NCI-H510A (cell line): ENCODE data around the gene HOXA13.

Source experiments
- DNase-seq: peaks from one replicate; lab custom pipeline; 2025; lab: John Stamatoyannopoulos, UW

HOXA13 gene

GRCh38 chr7:27192546-27193334 lies 7.2 kb downstream of the HOXA13 start:
- DNase-seq, result no peak

GRCh38 chr7:27191833-27192545 lies 7.9 kb downstream of the HOXA13 start:
- no peak for DNase-seq

GRCh38 chr7:27191161-27191731 lies 8.6 kb downstream of the HOXA13 start:
- DNase-seq, result no peak

GRCh38 chr7:27189997-27190748 lies 9.7 kb downstream of the HOXA13 start:
- no peak for DNase-seq

- DNase-seq, result no peak
Observed at GRCh38 chr7:27189295-27189996, 10.4 kb downstream of the HOXA13 start.

GRCh38 chr7:27188386-27189294 lies 11.3 kb downstream of the HOXA13 start:
- DNase-seq, result no peak

DNA sequence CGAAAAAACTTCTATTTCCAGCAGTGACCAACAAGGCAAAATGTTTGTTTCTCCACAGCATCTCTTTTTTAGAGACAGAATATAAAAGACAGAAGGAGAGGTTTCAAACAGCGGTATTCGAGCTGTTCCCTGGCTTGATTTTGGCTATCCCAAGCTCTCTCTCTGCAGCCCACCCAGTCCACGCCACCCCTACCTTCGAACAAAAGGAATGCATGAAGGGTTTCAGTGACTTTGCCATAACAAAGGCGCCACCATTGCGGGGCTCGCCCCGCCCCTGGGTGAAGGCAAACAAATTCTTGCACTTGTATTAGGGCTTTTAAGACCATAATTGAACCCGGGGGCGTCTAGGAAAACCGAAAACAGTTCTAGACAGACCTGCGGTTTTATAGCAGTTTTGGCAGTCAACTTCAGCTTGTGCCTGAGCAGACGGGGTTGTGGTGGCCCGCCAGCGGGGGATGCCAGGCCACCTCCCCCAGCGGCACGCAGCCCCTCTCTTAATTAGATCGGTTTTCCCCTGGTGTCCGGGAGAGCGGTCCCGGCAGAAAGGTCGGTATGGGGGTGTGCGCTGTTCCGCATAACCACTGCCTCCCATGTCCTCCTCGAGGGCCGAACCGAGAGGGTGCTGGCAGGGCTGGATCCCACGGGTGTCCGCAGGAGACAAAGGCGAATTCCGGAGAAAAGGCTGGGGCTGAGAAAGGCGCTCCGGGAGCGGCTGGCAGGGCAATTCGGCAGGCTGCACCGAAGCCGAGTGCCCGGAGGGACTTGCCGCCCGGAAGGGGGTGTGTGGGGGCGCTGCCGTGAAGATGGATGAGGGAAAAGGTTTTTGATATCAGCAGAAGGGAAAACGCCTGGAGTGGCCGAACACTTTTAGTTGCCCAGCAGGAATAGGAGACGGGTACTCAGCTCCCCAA lies 12.2 kb downstream of the HOXA13 start:
- no peak for DNase-seq

GRCh38 chr7:27186668-27187474 lies 13.0 kb downstream of the HOXA13 start:
- no peak for DNase-seq

DNA sequence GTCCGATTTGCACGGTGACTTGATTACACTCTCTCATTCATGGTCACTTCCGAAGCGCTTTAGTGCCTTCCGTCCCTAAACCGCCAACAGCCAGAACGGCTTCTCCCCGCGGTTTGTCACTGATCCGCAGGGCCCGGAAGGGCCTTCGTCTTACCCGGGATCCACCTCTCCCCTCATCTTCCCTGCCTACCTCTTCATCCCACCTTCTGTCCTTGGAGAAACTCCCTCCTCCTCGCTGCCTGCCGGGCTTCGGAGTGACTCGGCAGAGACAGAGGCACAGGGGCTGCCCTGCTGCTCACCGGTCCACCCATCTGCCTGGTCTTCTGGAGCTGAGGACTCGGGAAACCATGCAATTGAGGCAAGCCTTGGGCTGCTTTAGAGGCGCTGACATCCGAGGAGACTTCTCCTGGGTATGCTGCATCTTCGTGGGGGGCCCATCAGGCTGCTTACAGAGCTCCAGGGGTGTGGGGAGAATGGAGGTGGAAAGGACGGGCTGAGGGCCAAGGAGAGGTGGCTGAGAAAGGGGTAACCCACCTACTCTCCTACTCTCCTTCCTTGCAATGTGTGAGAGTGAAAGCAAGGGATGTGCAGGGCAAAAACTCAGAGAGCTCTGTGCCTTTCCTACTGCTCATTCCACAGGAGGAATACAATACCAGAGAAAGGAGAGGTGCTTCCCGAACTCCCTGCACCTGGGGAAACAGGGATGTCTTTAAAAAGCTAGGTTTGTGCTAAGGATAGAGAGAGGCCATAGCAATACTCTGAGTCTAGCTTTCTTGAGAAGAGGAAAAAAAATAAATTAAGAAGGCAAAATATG lies 13.8 kb downstream of the HOXA13 start:
- DNase-seq, result no peak

GRCh38 chr7:27185013-27185853 lies 14.7 kb downstream of the HOXA13 start, which contains the start of gene HOXA11:
Gene HOXA11 (minus strand): TSS chr7:27185232. CDS start chr7:27185144, 88 bp downstream.
- DNase-seq, result peak; percentile 24

DNA sequence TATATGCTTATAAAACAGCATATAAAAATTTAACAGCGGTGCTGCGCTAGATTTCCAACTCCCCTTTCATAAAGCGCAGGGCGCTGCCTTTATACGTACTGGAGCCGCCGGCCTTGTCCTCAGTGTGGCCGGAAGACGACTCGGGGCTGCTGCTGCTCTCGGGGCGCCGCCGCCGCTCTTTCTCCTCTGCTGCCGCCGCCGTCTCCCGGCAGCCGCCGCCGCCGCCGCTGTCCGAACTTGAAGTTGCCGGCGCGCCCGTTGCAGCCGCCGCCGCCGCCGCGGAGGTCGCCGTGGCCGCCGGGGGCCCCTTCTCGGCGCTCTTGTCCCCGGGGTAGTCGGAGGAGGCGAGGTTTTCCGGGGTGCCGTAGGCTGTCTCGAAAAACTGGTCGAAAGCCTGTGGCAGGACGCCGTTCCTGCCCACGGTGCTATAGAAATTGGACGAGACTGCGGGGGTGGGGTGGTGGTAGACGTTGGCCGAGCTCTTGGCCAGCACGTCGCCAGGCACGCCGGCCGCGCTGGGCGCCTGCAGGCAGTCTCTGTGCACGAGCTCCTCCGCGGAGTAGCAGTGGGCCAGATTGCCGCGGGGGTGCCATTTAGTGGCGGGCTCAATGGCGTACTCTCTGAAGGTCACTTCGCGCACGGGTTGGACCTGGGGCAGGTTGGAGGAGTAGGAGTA lies 15.4 kb downstream of the HOXA13 start:
- DNase-seq, result peak; percentile 24

GRCh38 chr7:27183682-27184336 lies 16.1 kb downstream of the HOXA13 start:
- no peak for DNase-seq

GRCh38 chr7:27182861-27183681 lies 16.8 kb downstream of the HOXA13 start:
- no peak for DNase-seq

- DNase-seq, result no peak
Observed at GRCh38 chr7:27182285-27182841, 17.5 kb downstream of the HOXA13 start.
